Nephron progenitor cell (in vitro differentiated cells): Measurements from ENCODE around the gene CMAS.
A peak's percentile ranks its signal among the peaks of the same experiment; 100 is the strongest.

Source experiments
- DNase-seq: peaks from one replicate; pipeline ENCODE4 v3.0.0; 2021
- H3K27ac Mint-ChIP-seq: 2 replicates; pipeline ENCODE4 v1.8.0; 2021; ENCODE audit warnings: mild to moderate bottlenecking, moderate library complexity, mixed read lengths
- H3K27me3 Mint-ChIP-seq: 2 replicates; pipeline ENCODE4 v1.8.0; 2021; ENCODE audit warnings: mild to moderate bottlenecking, low read depth, mixed read lengths; ENCODE audit not compliant: poor library complexity
- H3K36me3 Mint-ChIP-seq: 2 replicates; pipeline ENCODE4 v1.8.0; 2021; ENCODE audit warnings: low read depth, mixed read lengths
- H3K4me1 Mint-ChIP-seq: 2 replicates; pipeline ENCODE4 v1.8.0; 2021; ENCODE audit warnings: mixed read lengths
- H3K4me3 Mint-ChIP-seq: 2 replicates; pipeline ENCODE4 v1.8.0; 2021; ENCODE audit warnings: mild to moderate bottlenecking, moderate library complexity, mixed read lengths
- H3K9me3 Mint-ChIP-seq: 2 replicates; pipeline ENCODE4 v1.8.0; 2021; ENCODE audit warnings: mild to moderate bottlenecking, moderate library complexity, mixed read lengths
- TF ChIP-seq, protein P1 (sequence below): fragments of 200-600 bp; sonication (generic); IDR thresholded peaks from 2 replicates; pipeline ENCODE4 v1.5.0; 2021; ENCODE audit warnings: antibody characterized with exemption

CMAS gene

DNA sequence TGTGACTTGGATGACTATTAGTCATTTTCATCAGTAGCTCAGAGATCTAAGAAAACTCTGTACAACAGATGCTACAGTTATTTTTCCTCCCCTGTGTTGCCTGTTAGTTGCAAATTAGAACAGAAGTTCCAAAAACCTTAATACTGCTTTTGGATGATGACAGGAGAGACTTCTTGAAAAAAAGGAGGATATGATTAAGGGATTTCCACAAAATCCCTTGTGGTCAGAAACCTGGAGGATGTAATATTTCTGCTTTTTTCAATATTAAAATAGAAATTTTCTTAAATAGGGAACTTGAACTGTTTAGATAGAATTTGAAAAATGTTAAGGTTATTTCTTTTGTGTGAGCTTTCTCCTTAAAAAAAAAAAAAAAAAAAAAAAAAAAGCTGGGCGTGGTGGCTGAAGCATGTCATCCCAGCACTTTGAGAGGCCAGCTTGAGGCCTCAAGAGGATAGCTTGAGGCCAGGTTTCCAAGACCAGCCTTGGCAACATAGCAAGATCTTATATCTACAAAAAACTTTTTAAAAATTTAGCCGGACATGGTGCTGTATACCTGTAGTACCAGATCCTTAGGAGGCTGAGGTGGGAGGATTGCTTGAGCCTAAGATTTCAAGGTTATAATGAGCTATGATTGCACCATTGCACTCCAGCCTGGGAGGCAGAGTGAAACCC lies 14.1 kb downstream of the CMAS start:
- TF ChIP-seq, protein P1, sequence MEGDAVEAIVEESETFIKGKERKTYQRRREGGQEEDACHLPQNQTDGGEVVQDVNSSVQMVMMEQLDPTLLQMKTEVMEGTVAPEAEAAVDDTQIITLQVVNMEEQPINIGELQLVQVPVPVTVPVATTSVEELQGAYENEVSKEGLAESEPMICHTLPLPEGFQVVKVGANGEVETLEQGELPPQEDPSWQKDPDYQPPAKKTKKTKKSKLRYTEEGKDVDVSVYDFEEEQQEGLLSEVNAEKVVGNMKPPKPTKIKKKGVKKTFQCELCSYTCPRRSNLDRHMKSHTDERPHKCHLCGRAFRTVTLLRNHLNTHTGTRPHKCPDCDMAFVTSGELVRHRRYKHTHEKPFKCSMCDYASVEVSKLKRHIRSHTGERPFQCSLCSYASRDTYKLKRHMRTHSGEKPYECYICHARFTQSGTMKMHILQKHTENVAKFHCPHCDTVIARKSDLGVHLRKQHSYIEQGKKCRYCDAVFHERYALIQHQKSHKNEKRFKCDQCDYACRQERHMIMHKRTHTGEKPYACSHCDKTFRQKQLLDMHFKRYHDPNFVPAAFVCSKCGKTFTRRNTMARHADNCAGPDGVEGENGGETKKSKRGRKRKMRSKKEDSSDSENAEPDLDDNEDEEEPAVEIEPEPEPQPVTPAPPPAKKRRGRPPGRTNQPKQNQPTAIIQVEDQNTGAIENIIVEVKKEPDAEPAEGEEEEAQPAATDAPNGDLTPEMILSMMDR, result no peak
- Mint-ChIP-seq H3K27me3 (no peaks in the 10 kb centered on the region), H3K36me3 (peaks cover 38% of the 10 kb centered on the region), H3K27ac (no peak overlapping the region), H3K4me3 (no peak overlapping the region), H3K4me1 (no peaks in the 10 kb centered on the region), H3K9me3 (no peaks in the 10 kb centered on the region)
- DNase-seq, result no peak

DNA sequence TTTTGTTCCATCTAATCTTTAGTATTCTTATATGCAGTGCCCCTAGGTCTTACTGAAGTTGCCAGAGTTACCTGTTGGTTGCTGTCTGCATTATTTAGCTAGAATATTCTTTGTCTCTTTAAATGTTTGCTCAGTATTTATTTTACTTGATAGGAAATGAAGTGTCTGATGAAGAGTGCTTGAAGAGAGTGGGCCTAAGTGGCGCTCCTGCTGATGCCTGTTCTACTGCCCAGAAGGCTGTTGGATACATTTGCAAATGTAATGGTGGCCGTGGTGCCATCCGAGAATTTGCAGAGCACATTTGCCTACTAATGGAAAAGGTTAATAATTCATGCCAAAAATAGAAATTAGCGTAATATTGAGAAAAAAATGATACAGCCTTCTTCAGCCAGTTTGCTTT lies 18.9 kb downstream of the CMAS start:
- H3K27me3 Mint-ChIP-seq, result no peaks in the 10 kb centered on the region
- H3K36me3 Mint-ChIP-seq, result peaks cover 43% of the 10 kb centered on the region
- no peak overlapping the region for H3K4me3 Mint-ChIP-seq
- H3K27ac Mint-ChIP-seq, result no peak overlapping the region
- DNase-seq, result no peak
- TF ChIP-seq, protein P1, result no peak
- no peaks in the 10 kb centered on the region for H3K9me3 Mint-ChIP-seq
- H3K4me1 Mint-ChIP-seq, result peaks cover 5% of the 10 kb centered on the region

DNA sequence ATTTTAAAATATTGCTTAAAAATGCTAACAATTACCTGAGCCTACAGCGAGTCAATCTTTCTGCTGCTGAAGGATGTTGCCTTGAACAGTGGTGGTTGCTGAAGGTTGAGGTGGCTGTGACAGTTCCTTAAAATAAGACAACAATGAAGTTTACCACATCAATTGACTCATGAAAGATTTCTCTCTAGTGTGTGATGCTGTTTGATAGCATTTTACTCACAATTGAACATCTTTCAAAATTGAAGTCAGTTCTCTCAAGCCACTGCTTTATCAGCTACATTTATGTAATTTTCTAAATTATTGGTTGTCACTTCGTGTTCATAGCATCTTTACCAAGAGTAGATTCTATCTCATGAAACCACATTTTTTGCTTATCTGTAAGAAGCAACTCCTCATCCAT lies 20.3 kb downstream of the CMAS start:
- H3K36me3 Mint-ChIP-seq, result peaks cover 43% of the 10 kb centered on the region
- H3K27me3 Mint-ChIP-seq, result no peaks in the 10 kb centered on the region
- no peaks in the 10 kb centered on the region for H3K9me3 Mint-ChIP-seq
- H3K4me3 Mint-ChIP-seq, result no peak overlapping the region
- peaks cover 5% of the 10 kb centered on the region for H3K4me1 Mint-ChIP-seq
- no peak overlapping the region for H3K27ac Mint-ChIP-seq
- no peak for DNase-seq
- TF ChIP-seq, protein P1, result no peak

DNA sequence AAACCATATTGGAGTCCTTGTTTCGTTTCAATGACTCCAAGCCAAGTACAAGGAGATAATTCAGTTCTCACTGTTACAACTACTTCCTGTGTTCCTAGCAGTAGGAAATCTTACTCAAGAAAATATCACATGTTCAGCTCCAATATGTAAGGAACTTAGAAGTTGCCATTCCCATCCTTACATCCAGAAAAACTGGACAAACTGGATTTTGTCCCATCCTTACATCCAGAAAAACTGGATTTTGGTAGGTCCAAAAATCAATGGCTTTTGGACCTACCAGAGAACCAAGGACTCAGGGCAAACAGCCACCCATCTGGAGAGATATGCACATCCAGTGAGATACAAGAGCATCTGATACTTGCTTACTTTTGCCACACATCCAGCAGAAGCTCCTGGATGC lies 23.8 kb downstream of the CMAS start:
- H3K9me3 Mint-ChIP-seq, result peaks cover 8% of the 10 kb centered on the region
- no peak overlapping the region for H3K27ac Mint-ChIP-seq
- no peak for DNase-seq
- peaks cover 5% of the 10 kb centered on the region for H3K4me1 Mint-ChIP-seq
- H3K36me3 Mint-ChIP-seq, result peaks cover 36% of the 10 kb centered on the region
- no peak overlapping the region for H3K4me3 Mint-ChIP-seq
- TF ChIP-seq, protein P1, result no peak
- H3K27me3 Mint-ChIP-seq, result no peaks in the 10 kb centered on the region

DNA sequence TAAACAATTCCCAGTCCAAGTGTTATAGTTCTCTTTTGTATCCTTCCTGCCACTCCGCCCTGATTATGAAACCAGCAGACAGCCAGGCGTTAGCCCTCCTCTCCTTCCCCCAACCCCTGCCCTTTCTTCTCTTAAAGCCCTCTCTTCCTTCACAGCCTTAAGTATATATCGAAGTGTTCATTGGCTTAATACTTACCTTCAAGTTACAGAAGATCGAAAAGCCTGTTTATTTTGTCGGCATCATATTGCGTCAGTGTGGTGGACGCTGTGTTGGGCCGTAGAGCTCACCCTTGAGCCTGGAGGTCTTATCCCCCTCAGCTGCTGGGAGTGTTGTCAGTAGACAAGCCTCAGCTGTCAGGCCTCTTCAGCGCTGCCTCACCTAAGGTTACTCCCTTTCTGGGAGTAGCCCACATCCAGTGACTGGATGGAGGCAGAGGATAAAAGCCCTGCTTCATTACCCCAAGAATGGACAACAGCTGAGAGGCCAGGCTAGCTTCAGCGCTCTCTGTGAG lies 36.2 kb downstream of the CMAS start:
- Mint-ChIP-seq H3K27me3 (no peaks in the 10 kb centered on the region), H3K27ac (peak overlapping the region; percentile 75), H3K4me1 (peaks cover 14% of the 10 kb centered on the region), H3K4me3 (no peak overlapping the region), H3K9me3 (peaks cover 12% of the 10 kb centered on the region), H3K36me3 (no peaks in the 10 kb centered on the region)
- TF ChIP-seq, protein P1, result no peak
- DNase-seq, result no peak

DNA sequence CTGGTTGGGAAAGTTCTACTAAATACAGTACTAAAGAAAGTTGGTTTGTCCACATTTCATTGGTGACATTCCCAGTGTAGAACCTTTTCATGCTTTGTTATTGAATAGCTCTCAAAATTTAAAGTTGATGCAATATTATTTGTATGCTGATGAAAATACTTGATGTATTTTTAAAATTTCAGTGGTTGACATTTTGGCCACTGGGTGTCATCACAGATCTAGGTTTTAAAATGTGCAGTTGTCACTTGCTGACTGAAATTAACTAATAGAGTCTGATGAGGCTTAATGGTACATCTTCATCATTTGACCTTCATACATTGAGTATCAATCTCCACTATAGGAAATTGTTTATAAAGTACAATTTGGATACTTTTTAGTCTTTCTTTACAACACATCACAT lies 37.1 kb downstream of the CMAS start:
- Mint-ChIP-seq H3K27me3 (no peaks in the 10 kb centered on the region), H3K36me3 (no peaks in the 10 kb centered on the region), H3K4me3 (no peak overlapping the region), H3K9me3 (peaks cover 8% of the 10 kb centered on the region), H3K4me1 (peaks cover 14% of the 10 kb centered on the region), H3K27ac (no peak overlapping the region)
- TF ChIP-seq, protein P1, result no peak
- no peak for DNase-seq
